PC-9 (cell line): Measurements from ENCODE around the gene CCL5.

ENCODE experiments used
- CTCF ChIP-seq: fragments of 200-600 bp; sonication (generic); conservative IDR thresholded peaks from 2 replicates; pipeline ENCODE4 v1.6.1; 2017; ENCODE audit warnings: mixed run types, antibody characterized with exemption, mild to moderate bottlenecking, moderate library complexity
- EZH2 ChIP-seq: fragments of 200-600 bp; sonication (generic); IDR thresholded peaks from 2 replicates; pipeline ENCODE4 v1.8.0; 2017; ENCODE audit warnings: antibody characterized with exemption, low read depth

GRCh38 chr17:35903451-35903850 is 23.3 kb upstream of the CCL5 start:
- TF ChIP-seq CTCF (no peak), EZH2 (no peak)
